H1 (cell line): Measurements from ENCODE around the gene MSS51. TPM values are rescaled to one million over a fixed set of nuclear protein-coding genes. Genes with fewer than 3 reads are reported as not detected.

Experiments
- CBX8 ChIP-seq: fragments of 300-800, 300-1000 bp; sonication (generic); IDR thresholded peaks from 2 replicates; pipeline ENCODE4 v1.7.1; 2016; ENCODE audit warnings: low read depth, low read length, borderline replicate concordance
- GTF2F1 ChIP-seq: IDR thresholded peaks from 2 replicates; pipeline ENCODE4 v1.6.1; 2012; ENCODE audit warnings: low read depth, low read length, improper control_type of control experiment, borderline replicate concordance
- NANOG ChIP-seq: IDR thresholded peaks from 2 replicates; pipeline ENCODE4 v1.6.1; 2011; ENCODE audit warnings: low read length, low read depth, mild to moderate bottlenecking, inconsistent platforms; ENCODE audit not compliant: insufficient read depth, poor library complexity, severe bottlenecking
- POLR2A ChIP-seq, 2 experiments: IDR thresholded peaks; 1 replicate in 1 of 2; 2 replicates in 1 of 2; pipeline ENCODE4 v1.6.1; 2011; ENCODE audit warnings: low read depth in 2 of 2, low read length in 2 of 2, mild to moderate bottlenecking in 2 of 2; ENCODE audit errors: control extremely low read depth in 1 of 2
- polyA plus RNA-seq, 7 experiments: library from polyadenylated mRNA; depleted of rRNA in 3 of 7; stranded (reverse) in 5 of 7; unstranded in 2 of 7; fragments of >200 nt in 5 of 7; fragments of 200-250 nt in 2 of 7; gene quantifications; 1 replicate in 5 of 7; 2 replicates in 1 of 7; 4 replicates in 1 of 7; pipeline versions ENCODE4 v1.2.1 to v1.2.3, GENCODE V29; 2011 to 2013; ENCODE audit warnings: missing spikeins in 2 of 7, mixed read lengths in 2 of 7
- total RNA-seq: library from RNA; stranded (reverse); fragmentation: NEBNext Ultra II Directional; extraction: Animal tissue kit (Norgen Biotek cat#: 25700); gene quantifications from 2 replicates; pipeline ENCODE4 v1.2.1, GENCODE V29; 2021

Gene MSS51
- total and polyA plus RNA-seq, 2 of the 8 experiments (the other 6 are each of a cell fraction or from before 2014, with no cell fraction given): 1.5 to 1.7 TPM

- TF ChIP-seq CBX8: no peak
- no peak for TF ChIP-seq POLR2A (IDR thresholded peaks at IDR 0.05; ENCODE audit: control extremely low read depth in 1 of 2, low read depth in 2 of 2, low read length in 2 of 2)
- no peak for TF ChIP-seq NANOG
- no peak for TF ChIP-seq GTF2F1
Observed at GRCh38 chr10:73467206-73467605, 33.8 kb upstream of the MSS51 start (continued).
